NCI-H510A (cell line): Measurements from ENCODE around the gene ADAMTS18.
"Not testable (repeated sequence)": the region's sequence is repeated elsewhere in the genome, so short reads cannot be mapped to it uniquely, and the experiment has no call there.

Experiments used
- DNase-seq: peaks from one replicate; lab custom pipeline; 2025; lab: John Stamatoyannopoulos, UW

Gene ADAMTS18

DNA sequence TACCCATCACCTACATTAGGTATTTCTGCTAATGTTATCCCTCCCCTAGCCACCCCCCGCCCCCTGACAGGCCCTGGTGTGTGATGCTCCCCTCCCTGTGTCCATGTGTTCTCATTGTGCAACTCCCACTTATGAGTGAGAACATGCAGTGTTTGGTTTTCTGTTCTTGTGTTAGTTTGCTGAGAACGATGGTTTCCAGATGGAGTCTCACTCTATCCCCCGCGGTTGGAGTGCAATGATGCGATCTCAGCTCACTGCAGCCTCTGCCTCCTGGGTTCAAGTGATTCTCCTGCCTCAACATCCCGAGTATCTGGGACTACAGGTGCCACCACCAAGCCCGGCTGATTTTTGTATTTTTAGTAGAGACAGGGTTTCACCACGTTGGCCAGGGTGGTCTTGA, 155.5 kb downstream of the ADAMTS18 start:
- DNase-seq, result not testable (repeated sequence)

DNA sequence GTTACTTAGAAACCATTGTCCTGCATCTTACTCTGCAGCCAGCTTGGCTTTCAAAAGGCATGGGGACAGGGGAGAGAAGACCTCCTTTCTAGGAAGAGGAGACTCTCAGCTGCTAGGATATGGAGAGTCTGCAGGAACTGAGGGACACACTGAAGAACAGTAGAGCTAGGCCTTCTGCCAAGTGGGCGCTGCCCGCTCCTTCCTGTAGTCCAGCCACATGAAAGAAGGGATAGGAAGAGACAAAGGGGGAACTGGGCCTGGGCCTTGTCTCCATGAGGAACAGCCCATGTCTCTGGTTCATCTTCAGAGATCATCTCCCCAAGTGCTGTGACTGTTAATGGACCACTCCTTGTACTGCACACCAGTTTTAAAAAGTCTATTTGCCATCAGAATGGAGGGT, 157.3 kb downstream of the ADAMTS18 start:
- no peak for DNase-seq

DNA sequence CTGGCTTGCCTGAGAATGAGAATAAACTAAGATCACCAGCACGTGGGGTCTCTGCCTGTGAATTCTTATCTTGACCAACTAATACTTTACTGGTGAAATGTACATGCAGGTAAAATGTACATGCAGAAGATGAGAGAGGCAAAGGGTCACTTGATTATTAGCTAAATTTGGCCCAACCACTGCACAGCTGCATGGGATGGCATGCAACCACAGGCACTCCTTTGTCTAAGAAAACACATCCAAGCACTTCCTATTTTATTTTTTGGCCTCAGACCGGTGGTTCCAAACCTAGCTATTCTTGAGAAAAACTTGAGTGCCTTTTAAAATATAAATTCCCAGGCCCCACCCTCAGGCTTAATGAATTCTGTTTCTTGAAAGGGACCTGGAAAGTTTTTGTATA, 157.7 kb downstream of the ADAMTS18 start:
- no peak for DNase-seq

DNA sequence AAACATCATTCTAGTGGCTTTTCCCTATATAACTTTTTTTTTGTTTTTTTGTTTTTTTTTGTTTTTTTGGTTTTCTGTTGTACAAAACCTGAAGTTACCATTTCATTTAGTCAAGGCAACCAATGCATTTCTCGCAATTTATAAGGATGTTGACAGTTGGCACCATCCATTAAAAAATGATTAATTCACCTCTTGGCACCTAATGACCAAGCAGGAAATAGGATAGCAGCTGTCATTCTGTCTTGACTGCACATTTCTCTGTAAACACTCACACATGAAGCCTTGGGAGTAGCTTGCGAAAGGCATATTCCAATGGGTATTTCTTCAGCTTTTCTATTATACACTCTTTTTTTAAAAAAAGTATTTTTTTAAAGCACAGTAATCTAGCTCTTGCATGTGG, 158.2 kb downstream of the ADAMTS18 start:
- DNase-seq, result no peak

DNA sequence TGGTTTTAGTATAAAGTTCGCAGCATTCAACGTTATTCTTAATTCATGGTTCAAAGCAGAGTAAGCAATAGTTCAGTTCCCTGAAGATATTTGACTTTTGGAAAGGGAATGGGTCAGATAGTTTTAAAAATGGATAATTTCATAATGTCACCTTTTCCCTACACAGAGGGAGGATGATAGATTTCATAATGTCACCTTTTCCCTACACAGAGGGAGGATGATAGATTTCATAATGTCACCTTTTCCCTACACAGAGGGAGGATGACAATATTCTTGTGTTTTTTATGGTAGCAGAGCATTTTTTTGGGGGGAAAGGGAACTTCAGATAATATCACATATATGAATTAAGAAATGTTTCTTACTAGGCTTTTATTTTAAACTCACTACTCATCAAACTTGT, 159.5 kb downstream of the ADAMTS18 start:
- not testable (repeated sequence) for DNase-seq

DNA sequence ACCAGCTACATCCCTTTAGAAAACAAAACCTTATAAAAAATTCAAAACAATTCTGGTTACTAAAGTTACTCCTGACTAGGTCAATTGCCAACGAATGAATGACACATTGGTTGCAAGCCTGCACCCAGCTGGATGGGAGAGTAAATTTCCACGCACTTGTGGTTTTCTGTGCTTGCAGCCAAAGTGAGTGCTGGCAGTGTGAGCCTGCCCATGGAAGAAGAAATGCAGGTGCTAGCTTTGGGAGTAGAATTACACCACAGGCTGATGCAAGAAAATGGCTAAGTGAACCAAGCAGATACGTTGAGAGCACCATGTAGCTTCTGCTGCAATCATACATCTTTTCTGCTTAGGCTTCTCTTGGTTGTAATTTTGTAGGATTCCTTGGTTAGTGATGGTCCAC, 161.0 kb downstream of the ADAMTS18 start:
- DNase-seq, result no peak

DNA sequence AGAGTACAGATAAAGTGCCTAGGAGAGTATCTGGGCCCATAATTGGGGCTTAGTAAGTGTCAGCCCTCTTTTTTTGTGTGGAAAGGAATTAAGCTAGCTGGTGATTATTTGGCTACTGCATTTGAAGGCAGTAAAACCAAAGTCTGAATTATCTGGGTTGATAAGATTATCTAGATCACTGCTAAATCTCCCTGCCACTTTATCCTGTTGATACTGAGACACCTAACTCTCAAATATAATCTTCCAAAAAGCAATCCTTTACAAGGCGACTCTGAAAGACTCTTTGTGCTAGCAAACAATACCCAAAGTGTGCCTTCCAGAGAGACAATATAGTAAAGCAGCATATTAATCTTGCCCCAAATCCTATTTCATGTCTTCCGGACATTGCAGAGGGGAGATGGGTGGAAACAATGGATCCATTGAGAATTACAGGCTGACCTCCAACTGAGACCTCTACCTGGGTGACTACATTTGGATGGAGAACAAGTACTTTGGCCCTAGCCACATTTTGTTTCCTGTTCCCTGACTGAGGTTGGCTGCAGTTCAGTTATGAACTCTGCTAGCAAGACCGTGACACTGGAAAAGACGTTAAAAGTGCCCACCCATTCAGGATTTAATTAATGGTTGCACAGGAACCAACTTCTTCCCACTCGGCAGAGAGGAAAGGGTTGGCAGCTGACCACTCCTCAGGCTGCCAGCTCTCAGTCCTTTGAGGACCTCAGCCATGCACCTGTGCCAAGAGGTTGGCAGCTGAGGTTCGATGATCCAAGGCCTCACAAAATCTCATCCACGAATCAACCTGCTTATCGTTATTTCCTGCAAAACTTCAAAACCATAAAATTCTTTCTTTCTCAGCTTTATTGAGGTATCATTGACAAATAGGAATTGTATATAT, 163.1 kb downstream of the ADAMTS18 start:
- no peak for DNase-seq

DNA sequence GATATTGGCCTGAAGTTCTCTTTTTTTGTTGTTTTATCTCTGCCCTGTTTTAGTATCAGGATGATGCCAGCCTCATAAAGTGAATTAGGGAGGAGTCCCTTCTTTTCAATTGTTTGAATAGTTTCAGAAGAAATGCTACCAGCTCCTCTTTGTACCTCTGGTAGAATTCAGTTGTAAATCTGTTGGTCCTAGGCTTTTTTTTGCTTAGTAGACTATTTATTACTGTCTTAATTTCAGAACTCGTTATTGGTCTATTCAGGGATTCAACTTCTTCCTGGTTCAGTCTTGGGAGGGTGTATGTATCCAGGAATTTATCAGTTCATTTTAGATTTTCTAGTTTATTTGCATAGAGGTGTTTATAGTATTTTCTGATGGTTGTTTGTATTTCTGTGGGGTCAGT, 168.6 kb downstream of the ADAMTS18 start:
- not testable (repeated sequence) for DNase-seq

DNA sequence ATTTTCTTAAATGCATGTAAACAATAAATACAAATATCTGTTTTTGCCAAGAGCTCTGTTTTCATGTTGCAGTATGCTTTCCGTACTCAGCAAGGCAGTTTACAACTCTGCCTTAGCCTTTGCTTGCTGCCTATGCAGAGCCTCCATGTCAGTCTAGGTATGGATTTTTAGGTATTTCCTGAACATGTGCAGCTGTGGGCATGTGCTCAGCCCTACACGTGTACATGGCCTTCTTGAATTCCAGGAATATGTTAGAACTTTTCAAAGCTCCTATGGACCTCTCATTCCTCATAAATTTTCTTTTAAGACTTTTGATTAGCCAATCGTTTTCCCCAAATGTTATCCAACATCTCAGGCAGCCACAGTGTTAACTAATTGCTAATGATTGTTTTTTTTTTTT, 171.9 kb downstream of the ADAMTS18 start:
- no peak for DNase-seq

DNA sequence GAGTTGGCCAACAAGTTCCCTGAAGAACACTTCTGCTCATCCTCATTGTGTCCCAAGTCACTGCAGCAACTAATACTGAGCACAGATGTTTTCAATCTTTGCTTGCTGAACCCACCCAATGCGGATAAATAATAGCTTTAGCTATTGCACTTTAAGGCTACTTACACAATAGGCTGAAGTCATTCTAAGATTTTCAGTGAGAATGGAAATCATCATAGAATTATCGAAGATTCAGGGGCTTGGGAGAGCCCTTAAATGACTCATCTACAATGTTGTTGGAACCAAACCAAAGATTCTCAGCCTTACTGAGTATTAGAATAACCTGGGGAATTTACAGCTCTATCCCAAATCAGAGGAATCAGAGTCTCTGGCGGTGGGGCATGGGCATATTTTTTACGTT, 184.4 kb downstream of the ADAMTS18 start:
- DNase-seq, result no peak

DNA sequence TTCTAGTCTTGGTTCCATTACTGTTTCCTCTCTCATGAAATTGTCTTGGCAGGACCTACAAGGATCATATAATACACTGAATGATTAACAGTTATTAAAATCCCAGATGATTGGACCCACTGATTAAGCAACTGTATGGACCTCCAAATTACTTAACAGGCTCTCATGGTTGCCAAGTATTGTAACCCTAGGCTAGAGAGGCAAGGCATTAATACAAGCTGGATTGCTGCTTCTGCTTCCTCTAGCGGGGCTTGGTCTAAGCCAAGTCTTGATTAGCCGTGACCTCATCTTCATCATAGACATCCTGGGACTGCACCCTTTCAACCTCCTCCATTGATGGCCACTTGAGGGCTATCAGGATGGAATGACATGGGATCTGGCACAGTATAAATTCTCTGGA, 188.7 kb downstream of the ADAMTS18 start:
- DNase-seq, result no peak

DNA sequence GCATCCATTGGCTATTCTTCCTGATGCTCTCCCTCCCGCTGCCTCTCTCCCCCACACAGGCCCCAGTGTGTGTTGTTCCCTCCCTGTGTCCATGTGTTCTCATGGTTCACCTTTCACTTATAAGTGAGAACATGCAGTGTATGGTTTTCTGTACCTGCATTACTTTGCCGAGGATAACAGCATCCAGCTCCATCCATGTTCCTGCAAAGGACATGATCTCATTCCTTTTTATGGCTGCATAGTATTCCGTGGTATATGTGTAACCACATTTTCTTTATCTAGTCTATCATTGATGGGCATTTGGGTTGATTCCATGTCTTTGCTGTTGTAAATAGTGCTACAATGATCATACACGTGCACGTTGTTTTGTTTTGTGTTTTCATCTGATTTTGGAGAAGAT, 192.4 kb downstream of the ADAMTS18 start:
- DNase-seq, result not testable (repeated sequence)

DNA sequence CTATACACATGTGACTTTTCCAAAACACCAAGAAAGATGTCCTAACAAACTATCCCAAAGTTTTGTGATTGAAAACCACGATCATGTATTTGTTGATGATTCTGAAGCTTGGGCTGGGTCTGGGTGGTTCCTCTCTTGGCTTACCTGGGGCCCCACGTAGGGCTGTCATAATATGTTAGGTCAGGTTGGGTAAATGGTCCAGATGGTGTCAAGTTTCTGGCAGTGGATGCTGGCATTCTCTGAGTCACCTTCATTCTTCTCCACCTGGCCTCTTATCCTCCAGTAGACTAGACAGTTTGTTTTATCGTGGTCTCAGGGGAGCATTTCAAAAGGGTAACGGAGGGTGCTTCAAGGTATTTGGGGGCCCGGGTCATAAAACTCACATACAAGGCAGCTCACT, 196.2 kb downstream of the ADAMTS18 start:
- DNase-seq, result peak; percentile 36

DNA sequence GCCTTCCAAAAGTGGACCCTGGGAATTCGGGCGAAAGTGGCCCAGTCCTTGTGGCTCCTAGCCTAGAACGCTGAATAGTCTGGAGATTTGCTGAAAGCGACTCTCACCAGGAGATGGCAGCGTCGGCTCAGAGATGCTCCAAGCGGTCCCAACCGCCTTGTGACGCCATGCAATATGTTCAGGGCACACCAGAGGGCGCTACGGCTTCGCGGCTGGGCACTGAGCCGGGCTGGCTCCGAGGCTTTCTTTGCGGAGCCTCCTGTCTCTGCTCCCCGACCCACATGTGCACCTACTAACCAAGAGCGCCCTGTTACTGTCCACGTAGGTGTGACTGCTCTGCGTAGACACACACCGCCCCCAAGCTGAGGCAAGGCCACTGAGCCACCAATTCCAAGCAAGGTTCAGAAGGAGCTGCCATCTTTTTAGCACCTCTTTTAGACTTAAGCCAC, 198.7 kb downstream of the ADAMTS18 start:
- DNase-seq, result peak; percentile 55

DNA sequence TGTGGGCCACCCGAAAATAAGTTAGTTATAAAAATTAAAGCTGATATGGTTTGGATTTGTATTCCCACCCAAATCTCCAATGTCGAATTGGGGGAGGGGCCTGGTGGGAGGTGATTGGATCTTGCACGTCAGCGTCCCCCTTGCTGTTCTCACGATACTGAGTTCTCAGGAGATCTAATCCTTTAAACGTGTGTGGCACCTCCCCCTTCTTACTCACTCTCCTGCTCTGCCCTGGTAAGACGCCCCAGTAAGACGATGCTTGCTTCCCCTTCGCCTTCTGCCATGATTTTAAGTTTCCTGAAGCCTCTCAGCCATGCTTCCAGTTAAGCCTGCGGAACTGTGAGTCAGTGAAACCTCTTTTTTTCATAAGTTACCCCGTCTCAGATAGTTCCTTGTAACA, 200.2 kb downstream of the ADAMTS18 start:
- no peak for DNase-seq

DNA sequence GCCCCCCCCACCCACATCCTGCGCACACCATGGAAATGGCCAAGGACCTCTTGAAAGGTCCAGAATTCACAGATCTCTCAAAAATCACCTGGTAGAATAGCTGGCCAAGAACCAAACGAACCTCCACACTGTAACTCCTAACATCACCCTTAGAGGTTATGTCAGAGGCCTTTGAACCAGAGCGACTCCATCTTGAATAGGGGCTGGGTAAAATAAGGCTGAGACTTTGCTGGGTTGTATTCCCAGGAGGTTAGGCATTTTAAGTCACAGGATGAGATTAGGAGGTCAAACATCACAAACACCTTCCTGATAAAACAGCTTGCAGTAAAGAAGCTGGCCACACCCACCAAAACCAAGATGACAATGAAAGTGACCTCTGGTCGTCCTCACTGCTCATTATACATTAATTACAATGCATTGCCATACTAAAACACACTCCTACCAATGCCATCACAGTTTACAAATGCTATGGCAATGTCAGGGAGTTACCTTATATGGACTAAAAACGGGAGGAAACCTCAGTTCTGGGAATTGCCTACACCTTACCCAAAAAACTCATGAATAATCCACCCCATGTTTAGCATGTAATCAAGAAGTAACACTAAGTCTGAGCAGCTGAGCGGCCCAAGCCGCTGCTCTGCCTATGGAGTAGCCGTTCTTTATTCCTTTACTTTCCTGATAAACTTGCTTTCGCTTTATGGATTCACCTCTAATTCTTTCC, 200.9 kb downstream of the ADAMTS18 start:
- no peak for DNase-seq
